ENCODE data around the gene NOC2L.

DNA sequence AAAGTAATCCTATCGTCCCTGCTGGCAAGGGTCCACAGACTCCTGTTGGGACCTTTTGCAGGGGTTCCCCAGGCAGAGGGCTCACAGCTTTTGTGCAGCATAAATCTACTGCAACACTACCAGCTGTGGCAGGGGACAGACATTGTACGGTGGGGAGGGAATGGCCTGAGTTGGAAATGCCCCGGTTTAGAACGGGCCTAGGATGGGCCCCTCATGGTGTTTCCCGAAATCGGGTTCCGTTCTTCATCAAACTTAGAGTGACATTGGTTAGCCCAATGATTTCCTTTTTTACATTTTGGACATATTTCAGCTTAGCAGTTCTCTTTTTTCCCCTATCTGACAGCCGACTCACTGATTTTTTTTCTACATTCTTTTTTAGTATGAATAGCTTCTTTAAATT, 61.8 kb downstream of the NOC2L start:
- TF ChIP-seq, protein P1, sequence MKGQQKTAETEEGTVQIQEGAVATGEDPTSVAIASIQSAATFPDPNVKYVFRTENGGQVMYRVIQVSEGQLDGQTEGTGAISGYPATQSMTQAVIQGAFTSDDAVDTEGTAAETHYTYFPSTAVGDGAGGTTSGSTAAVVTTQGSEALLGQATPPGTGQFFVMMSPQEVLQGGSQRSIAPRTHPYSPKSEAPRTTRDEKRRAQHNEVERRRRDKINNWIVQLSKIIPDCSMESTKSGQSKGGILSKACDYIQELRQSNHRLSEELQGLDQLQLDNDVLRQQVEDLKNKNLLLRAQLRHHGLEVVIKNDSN (CRISPR knock-in tag; IDR thresholded peaks at IDR 0.05), result no peak
- no peak for TF ChIP-seq RAD21 (CRISPR knock-in tag; conservative IDR thresholded peaks at IDR 0.05 in 1 of 2, IDR thresholded peaks at IDR 0.05 in 1 of 2)
- TF ChIP-seq, protein P2, sequence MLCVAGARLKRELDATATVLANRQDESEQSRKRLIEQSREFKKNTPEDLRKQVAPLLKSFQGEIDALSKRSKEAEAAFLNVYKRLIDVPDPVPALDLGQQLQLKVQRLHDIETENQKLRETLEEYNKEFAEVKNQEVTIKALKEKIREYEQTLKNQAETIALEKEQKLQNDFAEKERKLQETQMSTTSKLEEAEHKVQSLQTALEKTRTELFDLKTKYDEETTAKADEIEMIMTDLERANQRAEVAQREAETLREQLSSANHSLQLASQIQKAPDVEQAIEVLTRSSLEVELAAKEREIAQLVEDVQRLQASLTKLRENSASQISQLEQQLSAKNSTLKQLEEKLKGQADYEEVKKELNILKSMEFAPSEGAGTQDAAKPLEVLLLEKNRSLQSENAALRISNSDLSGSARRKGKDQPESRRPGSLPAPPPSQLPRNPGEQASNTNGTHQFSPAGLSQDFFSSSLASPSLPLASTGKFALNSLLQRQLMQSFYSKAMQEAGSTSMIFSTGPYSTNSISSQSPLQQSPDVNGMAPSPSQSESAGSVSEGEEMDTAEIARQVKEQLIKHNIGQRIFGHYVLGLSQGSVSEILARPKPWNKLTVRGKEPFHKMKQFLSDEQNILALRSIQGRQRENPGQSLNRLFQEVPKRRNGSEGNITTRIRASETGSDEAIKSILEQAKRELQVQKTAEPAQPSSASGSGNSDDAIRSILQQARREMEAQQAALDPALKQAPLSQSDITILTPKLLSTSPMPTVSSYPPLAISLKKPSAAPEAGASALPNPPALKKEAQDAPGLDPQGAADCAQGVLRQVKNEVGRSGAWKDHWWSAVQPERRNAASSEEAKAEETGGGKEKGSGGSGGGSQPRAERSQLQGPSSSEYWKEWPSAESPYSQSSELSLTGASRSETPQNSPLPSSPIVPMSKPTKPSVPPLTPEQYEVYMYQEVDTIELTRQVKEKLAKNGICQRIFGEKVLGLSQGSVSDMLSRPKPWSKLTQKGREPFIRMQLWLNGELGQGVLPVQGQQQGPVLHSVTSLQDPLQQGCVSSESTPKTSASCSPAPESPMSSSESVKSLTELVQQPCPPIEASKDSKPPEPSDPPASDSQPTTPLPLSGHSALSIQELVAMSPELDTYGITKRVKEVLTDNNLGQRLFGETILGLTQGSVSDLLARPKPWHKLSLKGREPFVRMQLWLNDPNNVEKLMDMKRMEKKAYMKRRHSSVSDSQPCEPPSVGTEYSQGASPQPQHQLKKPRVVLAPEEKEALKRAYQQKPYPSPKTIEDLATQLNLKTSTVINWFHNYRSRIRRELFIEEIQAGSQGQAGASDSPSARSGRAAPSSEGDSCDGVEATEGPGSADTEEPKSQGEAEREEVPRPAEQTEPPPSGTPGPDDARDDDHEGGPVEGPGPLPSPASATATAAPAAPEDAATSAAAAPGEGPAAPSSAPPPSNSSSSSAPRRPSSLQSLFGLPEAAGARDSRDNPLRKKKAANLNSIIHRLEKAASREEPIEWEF (CRISPR knock-in tag; IDR thresholded peaks at IDR 0.05), result no peak
- TF ChIP-seq, protein P3, sequence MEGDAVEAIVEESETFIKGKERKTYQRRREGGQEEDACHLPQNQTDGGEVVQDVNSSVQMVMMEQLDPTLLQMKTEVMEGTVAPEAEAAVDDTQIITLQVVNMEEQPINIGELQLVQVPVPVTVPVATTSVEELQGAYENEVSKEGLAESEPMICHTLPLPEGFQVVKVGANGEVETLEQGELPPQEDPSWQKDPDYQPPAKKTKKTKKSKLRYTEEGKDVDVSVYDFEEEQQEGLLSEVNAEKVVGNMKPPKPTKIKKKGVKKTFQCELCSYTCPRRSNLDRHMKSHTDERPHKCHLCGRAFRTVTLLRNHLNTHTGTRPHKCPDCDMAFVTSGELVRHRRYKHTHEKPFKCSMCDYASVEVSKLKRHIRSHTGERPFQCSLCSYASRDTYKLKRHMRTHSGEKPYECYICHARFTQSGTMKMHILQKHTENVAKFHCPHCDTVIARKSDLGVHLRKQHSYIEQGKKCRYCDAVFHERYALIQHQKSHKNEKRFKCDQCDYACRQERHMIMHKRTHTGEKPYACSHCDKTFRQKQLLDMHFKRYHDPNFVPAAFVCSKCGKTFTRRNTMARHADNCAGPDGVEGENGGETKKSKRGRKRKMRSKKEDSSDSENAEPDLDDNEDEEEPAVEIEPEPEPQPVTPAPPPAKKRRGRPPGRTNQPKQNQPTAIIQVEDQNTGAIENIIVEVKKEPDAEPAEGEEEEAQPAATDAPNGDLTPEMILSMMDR (IDR thresholded peaks at IDR 0.05 in 2 of 3, conservative IDR thresholded peaks at IDR 0.05 in 1 of 3; ENCODE audit: insufficient read depth in 2 of 3, low read depth in 1 of 3, low read length in 3 of 3), result no peak
- no peak for TF ChIP-seq POLR2A (conservative IDR thresholded peaks at IDR 0.05)
- TF ChIP-seq ATF6 (CRISPR knock-in tag; IDR thresholded peaks at IDR 0.05), result no peak
- TF ChIP-seq FOSL1 (tag; conservative IDR thresholded peaks at IDR 0.05), result no peak
- no peak for TF ChIP-seq GABPA (tag; conservative IDR thresholded peaks at IDR 0.05; ENCODE audit: low read depth)
- TF ChIP-seq JUND (IDR thresholded peaks at IDR 0.05; ENCODE audit: borderline replicate concordance, low read depth, low read length), result no peak
- no peak for TF ChIP-seq JUND (tag; IDR thresholded peaks at IDR 0.05; ENCODE audit: borderline replicate concordance, low read depth, low read length)
- TF ChIP-seq USF2 (CRISPR knock-in tag; IDR thresholded peaks at IDR 0.05), result no peak
- TF ChIP-seq SP1 (CRISPR knock-in tag; IDR thresholded peaks at IDR 0.05), result no peak
